ENCODE measurements around the gene CALML5.

GRCh38 chr10:5464546-5464945 is 34.8 kb downstream of the CALML5 start:
- TF ChIP-seq CTCF (conservative IDR thresholded peaks at IDR 0.05; ENCODE audit: low read length) (no peak), EZH2phosphoT487 (IDR thresholded peaks at IDR 0.05; ENCODE audit: borderline replicate concordance) (no peak)
